NCI-H2196 treated with DMSO at 0.1 percent for 48 hours (cell line): ENCODE results near the gene KLHL22.

Experiments
- DNase-seq: peaks from one replicate; lab custom pipeline; 2025; ENCODE audit not compliant: unreplicated experiment; lab: John Stamatoyannopoulos, UW

Gene KLHL22

DNA sequence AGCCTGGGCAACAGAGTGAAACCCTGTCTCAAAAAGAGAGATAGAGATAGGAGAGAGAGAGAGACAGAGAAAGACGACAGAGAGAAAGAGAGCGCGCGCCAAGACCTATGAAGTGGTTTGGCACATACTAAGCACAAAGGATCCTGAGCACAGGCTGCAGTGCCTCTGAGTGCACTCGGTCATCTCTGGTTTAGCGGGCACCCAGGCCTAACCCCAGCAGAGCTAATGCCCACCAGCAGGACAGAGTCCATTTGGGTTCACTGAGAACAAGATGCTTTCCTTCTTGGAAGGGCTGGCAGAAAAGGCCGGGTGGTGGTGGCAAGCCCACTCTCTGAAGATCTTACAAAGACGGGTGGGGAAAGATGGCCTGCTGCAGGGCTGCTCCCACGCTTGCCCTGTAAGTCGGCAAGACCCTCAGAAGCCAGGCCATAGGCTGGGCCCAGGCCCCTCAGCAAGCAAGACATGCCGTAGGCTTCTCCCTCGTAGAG lies 61.3 kb downstream of the KLHL22 start:
- no peak for DNase-seq

DNA sequence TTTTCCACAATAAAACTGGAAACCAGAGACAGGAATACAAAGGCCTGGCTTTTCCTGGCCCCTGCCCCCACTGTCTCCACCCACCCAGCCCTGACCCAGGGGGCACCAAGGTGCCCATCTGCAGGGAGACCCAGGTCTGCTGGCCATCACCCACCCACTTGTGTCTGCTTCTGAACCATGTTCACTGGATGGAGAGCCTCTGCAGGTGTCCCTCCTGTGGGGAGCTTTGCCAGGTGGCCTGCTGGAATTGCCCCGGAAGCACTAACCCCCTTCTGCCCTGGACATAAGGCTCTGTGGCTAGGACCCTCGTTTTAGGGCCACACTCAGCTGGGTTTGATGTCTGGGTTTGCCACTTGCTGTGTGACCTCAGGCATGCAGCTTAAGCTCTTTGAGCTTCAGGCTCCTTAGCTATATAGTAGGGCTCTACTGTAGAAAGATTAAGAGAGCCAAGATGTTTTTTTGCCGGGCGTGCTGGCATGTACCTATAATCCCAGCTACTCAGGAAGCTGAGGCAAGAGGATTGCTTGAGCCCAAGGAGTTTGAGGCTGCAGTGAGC lies 61.8 kb downstream of the KLHL22 start:
- DNase-seq, result no peak

DNA sequence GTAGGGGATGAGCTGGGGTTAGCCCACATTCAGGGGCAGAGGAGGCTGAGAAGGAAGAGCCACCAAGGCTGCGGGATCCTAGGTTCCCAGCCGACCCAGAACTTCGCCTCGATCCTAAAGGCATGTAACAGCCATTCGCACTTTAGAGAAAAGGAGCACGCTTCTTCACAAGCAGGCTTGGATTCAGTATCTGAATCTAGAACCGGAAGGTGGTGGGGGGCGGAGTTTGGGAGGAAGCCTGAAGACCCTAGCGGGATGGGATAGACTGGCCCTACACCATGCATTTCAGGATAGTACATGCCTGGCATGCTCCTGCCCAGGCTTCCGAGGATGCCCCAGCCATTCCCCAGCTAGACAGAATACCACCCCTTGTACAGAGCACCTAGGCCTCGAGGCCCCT lies 62.4 kb downstream of the KLHL22 start:
- no peak for DNase-seq

DNA sequence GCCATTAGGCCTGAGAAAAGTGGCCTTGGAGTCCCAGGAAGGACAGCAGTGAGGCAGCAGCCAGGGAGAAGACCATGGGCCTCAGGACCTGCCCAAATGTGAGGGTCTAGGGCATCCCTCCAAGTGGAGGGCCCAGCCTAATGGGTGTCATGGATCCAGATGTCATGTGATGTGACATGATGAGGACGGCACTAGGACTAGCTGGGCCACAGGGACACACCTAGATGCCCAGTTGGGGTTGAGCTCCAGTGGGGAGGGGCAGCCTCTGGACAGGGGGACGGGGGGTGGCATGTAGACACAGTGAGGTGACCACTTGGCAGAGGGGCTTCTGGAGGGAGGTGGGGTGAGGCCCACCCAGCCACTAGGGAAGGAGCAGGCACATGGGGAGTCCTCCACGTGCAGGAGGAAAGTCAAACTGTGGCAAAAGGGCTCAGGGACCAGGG lies 63.3 kb downstream of the KLHL22 start:
- DNase-seq, result no peak

DNA sequence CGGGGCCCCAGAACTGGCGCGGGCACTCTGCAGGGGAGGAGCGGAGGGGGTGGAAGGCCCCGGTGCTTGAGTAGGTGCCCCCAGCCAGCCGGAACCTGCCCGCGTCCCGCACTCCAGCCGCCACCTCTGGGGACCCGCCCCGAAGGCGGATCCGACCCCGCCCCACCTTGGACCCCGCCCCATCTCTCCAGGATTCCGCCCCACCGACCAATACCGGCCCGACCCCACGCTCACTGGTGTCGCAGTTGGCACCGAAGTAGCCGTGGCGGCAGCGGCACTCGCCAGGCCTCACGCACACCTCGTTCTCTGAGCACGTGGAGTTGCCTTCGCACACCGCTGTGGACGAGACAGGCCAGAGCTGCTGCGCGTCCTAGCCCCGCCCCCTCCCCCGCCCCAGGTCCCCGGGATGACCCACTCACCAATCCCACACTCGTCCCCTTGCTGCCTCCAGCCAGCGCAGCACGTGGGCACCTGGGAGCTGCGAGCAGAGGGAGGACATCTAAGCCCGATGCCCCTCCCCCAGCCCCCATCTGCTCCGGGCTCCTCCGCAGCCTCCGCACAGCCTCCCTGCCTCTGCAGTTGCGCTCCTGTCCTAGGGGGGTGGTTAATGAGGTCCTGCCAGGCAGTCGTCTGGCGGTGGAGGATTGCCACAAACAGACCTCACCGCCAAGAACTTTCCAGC lies 63.9 kb downstream of the KLHL22 start:
- no peak for DNase-seq

- DNase-seq, result no peak
Measured at GRCh38 chr22:20430720-20431510, 64.7 kb downstream of the KLHL22 start.

GRCh38 chr22:20430101-20430719 lies 65.4 kb downstream of the KLHL22 start:
- no peak for DNase-seq

DNA sequence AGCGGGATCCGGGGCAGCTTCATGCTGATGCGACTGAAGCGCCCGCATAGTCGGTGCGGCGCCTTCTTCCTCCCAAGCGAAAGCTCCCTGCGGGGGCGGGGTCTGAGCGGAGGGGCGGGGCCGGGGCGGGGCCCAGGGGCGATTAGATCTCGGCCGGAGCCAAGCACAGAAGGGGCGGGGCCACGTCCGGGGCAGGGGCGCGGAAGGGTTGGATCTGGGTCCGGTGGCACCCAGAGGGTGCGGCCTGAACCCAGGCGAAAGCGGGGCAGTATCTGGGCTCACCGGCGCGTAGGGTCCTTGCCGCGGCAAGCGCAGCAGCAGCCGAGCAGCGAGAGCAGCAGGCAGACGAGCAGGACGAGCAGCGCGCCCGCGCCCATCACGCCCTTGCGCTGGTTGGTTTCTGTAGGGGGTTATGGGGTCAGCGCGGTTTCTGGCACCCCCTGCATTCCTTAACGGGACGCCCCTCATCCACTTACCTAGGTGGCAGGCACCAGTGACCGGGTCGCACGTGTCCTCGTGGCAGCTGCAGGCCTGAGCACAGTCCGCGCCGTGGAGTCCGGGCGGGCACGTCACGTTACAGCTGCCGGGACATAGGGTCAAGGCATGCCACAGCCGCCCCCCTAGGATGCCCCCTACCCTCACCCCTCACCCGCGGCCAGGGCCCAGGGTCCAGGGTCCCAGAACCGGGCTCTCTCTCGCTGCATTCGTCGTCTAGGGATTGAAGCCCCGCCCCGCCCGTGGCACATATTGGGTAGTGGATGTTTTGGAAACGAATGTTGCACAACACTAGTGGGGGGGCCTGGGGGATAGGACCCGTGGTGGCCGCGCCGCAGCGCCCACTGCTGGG lies 66.1 kb downstream of the KLHL22 start:
- no peak for DNase-seq

- no peak for DNase-seq
Measured at GRCh38 chr22:20428496-20429253, 66.9 kb downstream of the KLHL22 start.

- DNase-seq, result no peak
Measured at GRCh38 chr22:20427945-20428417, 67.6 kb downstream of the KLHL22 start.

- DNase-seq, result no peak
Measured at GRCh38 chr22:20427104-20427944, 68.3 kb downstream of the KLHL22 start.

GRCh38 chr22:20426259-20426615 lies 69.4 kb downstream of the KLHL22 start:
- no peak for DNase-seq

DNA sequence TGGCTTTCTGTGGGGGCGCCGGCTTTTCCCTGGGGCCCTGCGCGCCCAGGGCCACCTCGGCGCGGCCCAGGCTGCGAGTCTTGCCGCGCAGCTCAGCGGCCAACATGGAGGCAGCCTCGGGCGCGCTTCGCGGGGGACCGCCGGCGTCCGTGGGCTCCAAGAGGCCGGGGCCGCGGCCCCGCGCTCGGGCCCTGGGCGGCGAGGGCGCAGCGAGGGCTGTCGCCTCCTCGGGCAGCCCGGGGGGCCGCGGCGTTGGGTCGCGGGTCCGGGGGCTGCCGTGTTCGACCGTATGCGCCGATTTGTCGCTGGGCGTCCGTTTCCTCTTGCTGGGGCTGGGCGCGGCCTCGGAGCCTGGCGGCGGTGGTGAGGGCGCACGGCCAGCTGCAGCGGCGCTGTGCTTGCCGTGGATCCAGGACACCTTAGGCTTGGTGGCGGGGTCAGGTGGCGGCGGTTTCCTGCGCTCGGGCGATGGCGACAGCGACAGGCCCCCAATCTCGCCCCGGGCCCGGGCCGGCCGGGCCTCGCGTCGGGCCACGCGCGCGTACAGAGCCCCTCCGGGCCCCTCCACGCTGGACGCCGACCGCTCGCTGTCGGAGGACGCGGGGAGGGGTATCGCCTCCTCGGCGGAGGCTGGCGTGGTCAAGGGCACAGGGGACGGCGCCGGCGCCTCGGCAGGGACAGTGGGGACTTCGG lies 69.9 kb downstream of the KLHL22 start:
- DNase-seq, result no peak

DNA sequence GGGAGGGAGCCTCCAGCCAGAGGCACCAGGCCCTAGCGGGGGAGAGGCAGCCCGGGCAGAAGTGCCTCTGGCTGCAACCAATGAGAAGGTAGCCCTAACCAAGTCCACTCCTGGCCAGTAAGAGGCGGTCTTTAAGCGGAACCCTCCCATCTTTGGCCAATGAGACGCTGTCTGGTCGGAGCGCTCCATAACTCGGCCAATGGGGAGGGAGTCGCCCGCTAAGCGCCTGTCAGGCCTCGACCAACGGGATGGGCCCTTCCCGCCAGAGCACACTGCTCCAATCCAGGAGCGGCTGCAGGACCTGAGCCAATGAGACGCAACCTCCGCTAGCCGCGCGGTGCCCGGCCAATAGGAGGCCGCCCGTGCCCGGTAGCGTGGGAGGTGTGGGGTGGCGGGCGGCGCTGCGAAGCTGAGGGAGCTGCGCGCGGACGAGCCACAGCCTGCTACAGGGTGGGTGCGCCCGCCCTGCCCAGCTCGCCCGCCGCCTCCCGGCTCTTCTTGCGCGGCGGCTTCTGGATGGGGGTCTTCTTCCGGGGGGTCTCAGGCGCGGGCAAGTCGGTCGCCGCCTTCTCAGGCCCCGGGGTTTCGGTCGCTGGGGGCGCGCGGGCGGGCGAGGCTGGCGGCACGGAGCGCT lies 70.5 kb downstream of the KLHL22 start:
- no peak for DNase-seq

- DNase-seq, result no peak
Measured at GRCh38 chr22:20424568-20424931, 71.0 kb downstream of the KLHL22 start.

DNA sequence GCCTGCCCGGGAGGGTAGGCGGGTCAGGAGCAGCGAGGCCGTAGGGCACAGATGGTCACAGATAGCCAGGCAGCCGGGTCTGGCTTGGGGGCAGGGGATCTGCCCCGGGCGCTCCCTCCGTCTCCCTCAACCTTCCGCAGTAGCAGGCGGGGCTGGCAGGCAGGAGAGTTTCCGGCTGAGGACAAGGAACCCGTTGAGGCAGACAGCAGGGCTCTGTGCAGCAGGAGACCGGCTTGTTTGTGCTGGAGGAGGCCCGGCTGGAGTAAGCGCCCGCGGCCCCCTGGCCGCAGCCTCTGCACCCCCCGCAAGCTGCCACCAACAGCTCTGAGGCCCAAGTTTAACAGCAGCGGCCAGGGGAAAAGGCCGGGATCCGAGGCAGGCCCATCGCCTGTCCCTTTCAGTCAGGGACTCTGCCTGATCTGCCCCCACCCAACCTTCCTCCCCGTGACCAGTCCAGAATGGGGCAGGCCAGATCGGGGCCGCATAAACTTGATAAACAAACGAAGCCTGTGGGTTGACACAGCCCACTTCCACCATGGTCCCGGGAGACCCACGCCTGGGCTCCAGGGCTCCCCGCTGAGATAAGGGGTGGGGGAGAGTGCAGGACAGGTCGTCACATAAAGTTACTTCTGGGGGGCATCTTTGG lies 71.6 kb downstream of the KLHL22 start:
- no peak for DNase-seq
